HG03575 (cell line): ENCODE data around the gene PRRG2.
"Not testable (repeated sequence)": the region's sequence is repeated elsewhere in the genome, so short reads cannot be mapped to it uniquely, and the experiment has no call there.

Experiments
- ATAC-seq: cut with Tn5 transposase; IDR thresholded peaks from one replicate; pipeline ENCODE4 v1.9.1; 2021; ENCODE audit not compliant: unreplicated experiment, insufficient number of reproducible peaks, low FRiP score; ENCODE audit errors: extremely low read depth

PRRG2 gene

DNA sequence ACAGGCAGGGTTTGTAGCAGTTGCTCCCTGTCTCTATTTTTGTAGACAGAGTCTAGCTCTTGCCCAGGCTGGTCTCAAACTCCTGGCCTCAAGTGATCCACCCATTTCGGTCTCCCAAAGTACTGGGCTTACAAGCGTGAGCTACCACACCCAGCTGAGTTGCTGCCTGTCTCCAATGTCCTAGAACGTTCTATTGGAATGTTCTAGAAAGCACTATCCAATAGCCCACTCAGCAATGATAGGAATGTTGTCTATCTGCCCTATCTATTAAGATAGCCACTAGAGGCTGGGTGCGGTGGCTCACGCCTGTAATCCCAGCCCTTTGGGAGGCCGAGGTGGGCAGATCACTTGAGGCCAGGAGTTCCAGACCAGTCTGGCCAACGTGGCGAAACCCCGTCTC lies 52.2 kb downstream of the PRRG2 start:
- ATAC-seq = not testable (repeated sequence)

DNA sequence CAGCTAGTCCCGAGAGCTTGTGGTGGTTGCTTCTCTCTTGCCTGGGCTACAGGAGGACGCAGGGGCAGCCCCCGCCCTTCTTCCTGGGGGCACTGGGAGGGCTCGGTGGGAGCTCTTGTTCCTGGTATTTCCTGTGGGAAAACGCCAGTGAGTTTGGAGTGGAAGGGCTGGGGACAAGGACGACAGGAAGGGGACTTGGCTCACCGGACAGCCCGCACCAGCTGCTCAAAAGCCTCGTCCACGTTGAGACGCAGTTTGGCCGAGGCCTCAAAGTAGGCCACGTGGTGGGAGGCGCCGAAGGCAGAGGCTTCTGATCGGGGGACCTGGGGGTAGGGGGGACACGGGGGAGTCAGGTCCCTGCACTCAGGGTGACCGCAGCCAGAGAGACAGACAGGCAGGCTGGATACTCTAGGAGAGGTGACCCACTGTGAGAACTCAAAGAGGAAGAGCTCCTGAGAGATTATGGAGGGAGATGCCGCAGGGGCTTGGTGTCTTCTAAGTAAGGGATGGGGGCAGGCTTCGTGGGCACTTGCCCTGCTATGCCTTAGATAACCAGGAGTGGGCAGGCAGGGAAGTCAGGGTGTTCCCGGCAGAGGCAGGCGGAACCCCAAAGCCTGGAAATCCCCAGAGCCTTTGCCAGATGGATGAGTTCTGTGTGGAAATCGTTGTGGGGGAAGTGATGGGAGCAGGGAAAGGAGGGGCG lies 54.6 kb downstream of the PRRG2 start:
- ATAC-seq = no peak

DNA sequence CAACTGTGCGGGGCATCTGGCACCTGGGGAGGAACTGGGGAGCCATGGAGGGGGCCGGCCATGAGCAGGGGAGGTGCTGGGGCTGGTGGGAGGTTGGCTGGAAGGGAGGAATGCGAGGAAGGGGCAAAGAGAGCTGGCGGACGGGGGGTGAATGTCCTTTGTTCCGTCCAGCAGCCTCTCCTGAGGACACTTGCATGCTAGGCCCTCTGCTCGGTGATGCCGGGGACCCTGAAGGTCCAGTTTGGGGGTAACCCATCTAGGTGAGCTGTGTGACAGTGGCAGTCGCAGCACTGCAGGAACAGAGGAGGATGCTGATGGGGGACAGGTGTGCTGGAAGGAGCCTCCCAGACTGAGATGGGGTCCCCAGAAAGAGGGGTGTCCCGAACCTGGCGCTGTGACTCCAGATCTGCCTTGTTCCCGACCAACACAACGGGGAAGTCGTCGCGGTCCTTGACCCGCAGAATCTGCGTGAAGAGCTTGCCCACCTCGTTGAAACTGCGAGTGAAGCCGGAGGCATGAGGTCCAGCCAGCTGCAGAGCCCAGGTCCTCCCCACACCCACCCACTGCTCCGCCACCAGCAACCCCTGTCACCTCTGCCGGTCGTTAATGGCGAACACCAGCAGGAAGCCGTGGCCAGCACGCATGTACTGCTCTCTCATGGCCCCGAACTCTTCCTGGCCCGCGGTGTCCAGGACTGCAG lies 55.3 kb downstream of the PRRG2 start:
- ATAC-seq = no peak

DNA sequence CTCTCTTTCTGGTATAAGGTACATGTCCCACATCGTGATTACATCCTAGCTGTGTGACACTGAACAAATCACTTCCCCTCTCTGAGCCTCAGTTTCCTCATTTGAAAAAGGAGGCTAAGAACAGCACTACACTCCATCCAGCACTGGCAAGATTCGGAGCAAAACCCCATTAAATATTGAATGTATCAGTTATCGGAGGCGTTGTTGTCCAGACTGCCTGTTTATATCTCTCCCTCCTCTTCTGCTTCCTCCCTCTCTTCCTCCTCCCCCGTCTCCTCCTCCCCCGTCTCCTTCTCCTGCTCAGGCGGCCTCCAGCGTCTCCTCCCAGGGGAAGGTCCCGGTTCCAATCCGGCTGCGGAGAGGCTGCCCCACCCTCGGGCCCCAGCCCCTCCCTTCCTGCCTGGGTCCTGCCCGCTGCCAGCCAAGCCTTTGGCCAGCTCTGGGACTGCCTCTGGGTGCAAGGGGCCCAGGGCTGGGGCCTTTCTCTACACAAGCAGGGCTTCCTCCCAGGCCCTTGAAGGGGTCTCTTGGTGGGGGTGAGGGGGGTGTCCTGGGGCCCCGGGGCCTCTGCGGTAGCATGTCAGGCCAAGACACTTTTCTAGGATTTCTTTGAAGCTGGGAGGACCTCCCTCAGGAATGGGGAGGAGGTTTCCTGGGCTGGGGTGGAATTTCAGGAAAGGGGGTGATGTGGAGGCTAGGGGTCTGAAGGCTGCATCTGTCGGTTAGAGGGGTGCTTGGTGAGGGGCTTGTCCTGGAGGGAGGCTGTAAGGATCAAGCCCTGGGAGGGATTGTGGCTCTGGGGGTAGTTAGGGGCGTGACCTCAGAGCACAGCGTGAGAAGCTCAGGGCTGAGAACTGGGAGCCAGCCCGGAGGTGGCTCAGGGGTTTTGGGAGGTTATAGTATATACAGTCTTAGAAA lies 57.0 kb downstream of the PRRG2 start:
- no peak for ATAC-seq

DNA sequence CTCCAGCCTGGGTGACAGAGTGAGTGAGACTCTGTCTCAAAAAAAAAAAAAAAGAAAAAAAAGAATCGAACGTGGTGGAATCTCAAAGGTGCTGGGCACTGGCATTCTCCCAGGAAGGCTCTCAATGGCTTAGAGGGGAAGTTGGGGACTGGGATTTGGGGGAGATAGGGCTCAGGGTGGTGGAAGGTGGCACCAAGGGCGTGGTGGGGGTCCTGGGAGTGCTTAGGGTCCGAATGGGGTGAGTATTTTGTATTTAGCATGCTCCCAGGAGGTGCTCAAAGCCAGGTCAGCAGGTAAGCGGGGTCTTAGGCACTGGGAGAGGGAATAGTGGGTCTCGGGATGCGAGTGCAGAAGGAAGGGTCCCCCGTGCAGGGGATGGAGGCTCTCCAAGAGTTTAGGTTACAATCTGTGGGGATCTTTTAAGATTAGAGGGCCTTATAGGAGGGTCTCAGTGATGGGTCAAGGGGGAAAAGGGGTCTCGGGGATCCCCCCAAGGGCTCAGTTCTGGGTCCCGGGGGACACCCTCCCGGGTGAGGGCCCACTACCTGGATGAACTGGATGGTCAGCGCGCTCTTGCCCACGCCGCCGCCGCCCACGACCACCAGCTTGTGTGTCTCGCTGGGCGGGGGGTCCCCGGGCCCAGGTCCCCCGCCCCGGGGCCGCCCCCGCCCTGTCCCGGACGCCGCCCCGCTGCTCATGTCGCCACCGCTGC lies 58.4 kb downstream of the PRRG2 start:
- no peak for ATAC-seq

DNA sequence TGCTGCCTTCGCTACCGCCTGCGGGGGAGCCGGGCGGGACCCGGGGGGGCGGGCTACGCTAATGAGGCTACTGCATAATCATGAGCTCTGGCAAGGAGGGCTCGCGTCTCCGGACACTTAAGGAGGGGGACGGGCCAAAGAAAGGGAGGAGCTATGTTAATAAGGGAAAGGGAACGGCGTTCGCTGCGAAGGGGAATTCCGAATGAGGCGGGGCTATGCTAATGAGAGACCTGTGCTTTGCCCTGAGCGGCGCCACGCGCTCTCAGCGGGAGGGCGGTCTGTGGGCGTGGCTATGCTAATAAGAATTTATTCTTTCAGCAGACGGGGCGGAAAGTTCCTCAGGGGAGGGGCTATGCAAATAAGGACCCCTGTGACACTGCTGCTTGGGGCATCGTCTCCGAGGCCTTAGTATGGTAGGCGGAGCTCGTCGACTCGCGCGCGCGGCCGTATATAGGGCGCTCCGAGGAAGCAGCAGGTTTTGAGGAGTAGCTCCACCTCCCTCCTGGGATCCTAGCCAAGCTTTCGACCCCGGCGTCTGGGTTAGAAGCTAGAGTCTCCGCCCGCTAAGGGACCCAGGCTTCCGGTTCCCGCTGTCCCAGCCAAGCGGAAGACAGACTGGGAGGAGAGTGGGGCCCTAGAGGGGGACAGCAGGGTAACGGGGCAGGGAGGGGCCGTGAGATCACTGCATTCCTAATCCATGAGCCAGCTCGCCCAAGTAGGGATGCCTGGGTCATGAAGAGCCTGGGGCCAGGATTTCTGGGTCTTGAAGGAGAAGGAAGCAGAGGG lies 59.2 kb downstream of the PRRG2 start, which contains the start of gene RRAS:
TSS of gene RRAS (minus strand) at position 31 of the 786 bp plus-strand sequence. CDS start 45 bp downstream, outside the sequence.
- ATAC-seq = peak; percentile 41
